Coronary artery (tissue), 2 donors: ENCODE results near the gene GPR83.

Experiments used
- DNase-seq: peaks from one replicate; pipeline ENCODE4 v3.0.0-alpha.2; 2017; ENCODE audit warnings: low spot score
- H3K27ac ChIP-seq, 2 donors: fragments of 200-600 bp; sonication (generic); one replicate each; pipeline ENCODE4 v1.5.1; 2016 to 2019
- H3K4me3 ChIP-seq: fragments of 200-600 bp; sonication (generic); 2 replicates; pipeline ENCODE4 v1.5.1; 2016; ENCODE audit warnings: mild to moderate bottlenecking, moderate library complexity
- CTCF ChIP-seq: fragments of 200-600 bp; sonication (generic); IDR thresholded peaks from one replicate; pipeline ENCODE4 v1.5.1; 2019; ENCODE audit warnings: antibody characterized with exemption

GPR83 gene

GRCh38 chr11:94400839-94401772 lies at the start of gene GPR83:
Gene GPR83, minus strand, starts transcription at chr11:94401419. Its CDS starts 172 bp downstream, at chr11:94401247.
- Histone ChIP-seq H3K27ac (no peak within 1 kb of the TSS), H3K4me3 (peak within 1 kb of the TSS; percentile 66)
- peak; percentile 64 for DNase-seq
- no peak for TF ChIP-seq CTCF

- H3K4me3 ChIP-seq = no peak overlapping the region
- no peak for DNase-seq
- no peak for TF ChIP-seq CTCF
- no peak overlapping the region for H3K27ac ChIP-seq
Measured at GRCh38 chr11:94450048-94450447, 48.8 kb upstream of the GPR83 start.

GRCh38 chr11:94449437-94449836 lies 48.2 kb upstream of the GPR83 start:
- no peak for DNase-seq
- TF ChIP-seq CTCF = no peak
- Histone ChIP-seq H3K27ac (no peak overlapping the region), H3K4me3 (no peak overlapping the region)

GRCh38 chr11:94449029-94449428 lies 47.8 kb upstream of the GPR83 start:
- no peak overlapping the region for H3K4me3 ChIP-seq
- H3K27ac ChIP-seq = no peak overlapping the region
- DNase-seq = no peak
- no peak for TF ChIP-seq CTCF

- no peak for TF ChIP-seq CTCF
- no peak overlapping the region for H3K4me3 ChIP-seq
- no peak overlapping the region for H3K27ac ChIP-seq
- DNase-seq = no peak
Measured at GRCh38 chr11:94447149-94447548, 45.9 kb upstream of the GPR83 start.

GRCh38 chr11:94445641-94446040 lies 44.4 kb upstream of the GPR83 start:
- no peak overlapping the region for H3K27ac ChIP-seq
- no peak overlapping the region for H3K4me3 ChIP-seq
- DNase-seq = no peak
- no peak for TF ChIP-seq CTCF

- TF ChIP-seq CTCF = no peak
- no peak for DNase-seq
- H3K27ac ChIP-seq = no peak overlapping the region
- no peak overlapping the region for H3K4me3 ChIP-seq
Measured at GRCh38 chr11:94433049-94433448, 31.8 kb upstream of the GPR83 start.
